ENCODE measurements around the gene TTLL13.
A peak's percentile ranks its signal among the peaks of the same experiment; 100 is the strongest.
"Not testable (repeated sequence)": the region's sequence is repeated elsewhere in the genome, so short reads cannot be mapped to it uniquely, and the experiment has no call there.

The TTLL13 gene

GRCh38 chr15:90287101-90287500 lies 37.7 kb downstream of the TTLL13 start:
- DNase-seq (ENCODE audit: low read depth, low spot score) = no peak

- DNase-seq (ENCODE audit: low read depth, low spot score) = no peak
Observed at GRCh38 chr15:90287946-90288345, 38.6 kb downstream of the TTLL13 start.

- DNase-seq (ENCODE audit: low read depth, low spot score) = no peak
Observed at GRCh38 chr15:90291679-90292356, 42.5 kb downstream of the TTLL13 start.

GRCh38 chr15:90293040-90293810 lies 43.9 kb downstream of the TTLL13 start:
- DNase-seq (ENCODE audit: low read depth, low spot score) = peak; percentile 41

GRCh38 chr15:90294159-90294558 lies 44.8 kb downstream of the TTLL13 start:
- DNase-seq (ENCODE audit: low read depth, low spot score) = no peak

- no peak for DNase-seq (ENCODE audit: low read depth, low spot score)
Observed at GRCh38 chr15:90294601-90295269, 45.4 kb downstream of the TTLL13 start.

GRCh38 chr15:90295270-90295648 lies 45.9 kb downstream of the TTLL13 start:
- DNase-seq (ENCODE audit: low read depth, low spot score) = no peak

- not testable (repeated sequence) for DNase-seq (ENCODE audit: low read depth, low spot score)
Observed at GRCh38 chr15:90296316-90296884, 47.0 kb downstream of the TTLL13 start.

GRCh38 chr15:90297021-90297420 lies 47.7 kb downstream of the TTLL13 start:
- no peak for DNase-seq (ENCODE audit: low read depth, low spot score)

GRCh38 chr15:90300541-90300940 lies 51.2 kb downstream of the TTLL13 start:
- DNase-seq (ENCODE audit: low read depth, low spot score) = no peak

GRCh38 chr15:90300988-90301706 lies 51.8 kb downstream of the TTLL13 start:
- peak; percentile 23 for DNase-seq (ENCODE audit: low read depth, low spot score)

- DNase-seq (ENCODE audit: low read depth, low spot score) = no peak
Observed at GRCh38 chr15:90301707-90302300, 52.4 kb downstream of the TTLL13 start.

GRCh38 chr15:90305355-90305754 lies 56.0 kb downstream of the TTLL13 start:
- DNase-seq (ENCODE audit: low read depth, low spot score) = not testable (repeated sequence)

GRCh38 chr15:90305932-90306331 lies 56.6 kb downstream of the TTLL13 start:
- DNase-seq (ENCODE audit: low read depth, low spot score) = no peak

GRCh38 chr15:90306560-90306959 lies 57.2 kb downstream of the TTLL13 start:
- DNase-seq (ENCODE audit: low read depth, low spot score) = no peak

- no peak for DNase-seq (ENCODE audit: low read depth, low spot score)
Observed at GRCh38 chr15:90307661-90308060, 58.3 kb downstream of the TTLL13 start.

- DNase-seq (ENCODE audit: low read depth, low spot score) = no peak
Observed at GRCh38 chr15:90309020-90309419, 59.7 kb downstream of the TTLL13 start.
